GM21786 (cell line): ENCODE measurements around the gene PPA1.
"Not testable (repeated sequence)": the region's sequence is repeated elsewhere in the genome, so short reads cannot be mapped to it uniquely, and the experiment has no call there.

Experiments used
- ATAC-seq: cut with Tn5 transposase; IDR thresholded peaks from one replicate; pipeline ENCODE4 v1.9.1; 2021; ENCODE audit not compliant: unreplicated experiment

PPA1 gene

DNA sequence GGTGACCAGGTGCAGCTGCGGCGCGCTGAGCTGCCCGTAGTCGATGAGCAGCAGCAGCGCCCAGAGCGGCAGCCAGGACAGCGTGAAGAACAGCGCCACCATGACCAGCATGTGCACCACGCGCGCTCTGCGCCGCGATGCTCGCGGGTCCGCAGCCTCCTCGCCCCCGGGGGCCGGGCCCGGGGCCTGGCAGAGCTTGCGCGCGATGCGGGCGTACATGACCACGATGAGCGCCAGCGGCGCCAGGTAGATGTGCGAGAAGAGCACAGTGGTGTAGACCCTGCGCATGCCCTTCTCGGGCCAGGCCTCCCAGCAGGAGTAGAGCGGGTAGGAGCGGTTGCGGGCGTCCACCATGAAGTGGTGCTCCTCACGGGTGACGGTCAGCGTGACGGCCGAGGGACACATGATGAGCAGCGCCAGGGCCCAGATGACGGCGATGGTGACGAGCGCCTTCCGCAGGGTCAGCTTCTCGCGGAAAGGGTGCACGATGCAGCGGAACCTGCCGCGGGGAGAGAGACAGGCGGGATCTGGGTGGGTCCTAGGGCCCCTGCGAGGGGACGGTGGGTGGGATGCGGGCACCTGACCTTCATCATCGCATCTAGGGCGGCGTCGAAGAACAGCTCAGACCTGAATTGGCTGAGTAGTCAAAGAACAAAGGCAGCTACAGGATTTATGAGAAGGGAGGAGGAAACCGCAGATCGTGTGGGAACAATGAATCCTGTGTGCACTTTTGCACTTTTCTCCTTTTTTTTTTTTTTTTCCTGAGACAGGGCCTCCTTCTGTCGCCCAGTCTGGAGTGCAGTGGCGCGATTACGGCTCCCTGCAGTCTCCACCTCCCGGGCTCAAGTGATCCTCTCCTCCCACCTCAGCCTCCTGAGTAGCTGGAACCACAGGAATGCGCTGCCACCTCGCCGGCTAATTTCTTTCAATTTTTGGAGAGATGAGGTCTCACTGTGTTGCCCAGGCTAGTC is 22.4 kb upstream of the PPA1 start:
- ATAC-seq = no peak

DNA sequence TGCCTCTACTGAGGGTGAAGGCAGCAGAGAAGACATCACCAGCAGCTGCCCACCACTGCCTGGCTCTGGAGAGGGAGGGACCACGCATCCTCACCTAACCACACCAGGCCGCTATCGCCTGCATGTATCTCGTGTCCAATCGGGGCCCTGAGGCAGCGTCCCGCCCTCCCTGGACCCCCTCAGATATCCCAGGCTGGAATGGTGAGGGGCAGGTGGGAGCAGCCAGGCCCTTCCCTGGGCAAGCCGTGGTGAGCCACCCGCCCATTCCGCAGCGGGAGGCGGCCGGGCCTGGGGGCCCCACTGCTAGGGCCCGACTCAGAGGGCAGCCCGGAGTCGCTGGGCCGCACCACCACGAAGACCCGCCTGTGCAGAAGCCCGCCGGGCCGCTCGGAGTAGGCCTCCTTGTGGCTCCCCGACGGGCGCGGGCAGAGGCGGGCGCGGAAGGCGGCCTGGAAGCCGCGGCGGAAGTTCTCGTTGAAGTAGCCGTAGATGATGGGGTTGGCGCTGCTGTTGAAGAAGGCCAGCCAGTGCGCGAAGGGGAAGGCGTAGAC is 21.6 kb upstream of the PPA1 start:
- ATAC-seq = no peak

- ATAC-seq = no peak
These were observed 20.9 kb upstream of the PPA1 start for GRCh38 chr10:70253878-70254765.

- no peak for ATAC-seq
These were observed 17.9 kb upstream of the PPA1 start for GRCh38 chr10:70250961-70251680.

- ATAC-seq = no peak
These were observed 14.1 kb upstream of the PPA1 start for GRCh38 chr10:70247360-70247759.

- ATAC-seq = no peak
These were observed 7.9 kb upstream of the PPA1 start for GRCh38 chr10:70241081-70241480.

- not testable (repeated sequence) for ATAC-seq
These were observed 6.8 kb upstream of the PPA1 start for GRCh38 chr10:70239986-70240385.

DNA sequence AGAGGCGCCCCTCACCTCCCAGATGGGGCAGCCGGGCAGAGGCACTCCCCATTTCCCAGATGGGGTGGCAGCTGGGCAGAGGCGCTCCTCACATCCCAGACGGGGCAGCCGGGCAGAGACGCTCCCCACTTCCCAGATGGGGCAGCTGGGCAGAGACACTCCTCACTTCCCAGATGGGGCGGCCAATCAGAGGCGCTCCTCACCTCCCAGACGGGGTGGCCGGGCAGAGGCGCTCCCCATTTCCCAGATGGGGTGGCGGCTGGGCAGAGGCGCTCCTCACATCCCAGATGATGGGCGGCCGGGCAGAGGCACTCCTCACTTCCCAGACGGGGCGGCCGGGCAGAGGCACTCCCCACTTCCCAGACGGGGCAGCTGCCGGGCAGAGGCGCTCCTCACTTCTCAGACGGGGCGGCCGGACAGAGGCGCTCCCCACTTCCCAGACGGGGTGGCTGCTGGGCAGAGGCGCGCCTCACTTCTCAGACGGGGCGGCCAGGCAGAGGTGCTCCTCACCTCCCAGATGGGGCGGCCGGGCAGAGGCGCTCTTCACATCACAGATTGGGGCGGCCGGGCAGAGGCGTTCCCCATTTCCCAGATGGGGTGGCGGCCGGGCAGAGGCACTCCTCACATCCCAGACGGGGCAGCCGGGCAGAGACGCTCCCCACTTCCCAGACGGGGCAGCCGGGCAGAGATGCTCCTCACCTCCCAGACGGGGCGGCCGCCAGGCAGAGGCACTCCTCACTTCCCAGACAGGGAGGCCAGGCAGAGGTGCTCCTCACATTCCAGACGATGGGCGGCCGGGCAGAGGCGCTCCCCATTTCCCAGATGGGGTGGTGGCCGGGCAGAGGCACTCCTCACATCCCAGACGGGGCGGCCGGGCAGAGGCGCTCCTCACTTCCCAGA is 6.1 kb upstream of the PPA1 start:
- ATAC-seq = not testable (repeated sequence)

DNA sequence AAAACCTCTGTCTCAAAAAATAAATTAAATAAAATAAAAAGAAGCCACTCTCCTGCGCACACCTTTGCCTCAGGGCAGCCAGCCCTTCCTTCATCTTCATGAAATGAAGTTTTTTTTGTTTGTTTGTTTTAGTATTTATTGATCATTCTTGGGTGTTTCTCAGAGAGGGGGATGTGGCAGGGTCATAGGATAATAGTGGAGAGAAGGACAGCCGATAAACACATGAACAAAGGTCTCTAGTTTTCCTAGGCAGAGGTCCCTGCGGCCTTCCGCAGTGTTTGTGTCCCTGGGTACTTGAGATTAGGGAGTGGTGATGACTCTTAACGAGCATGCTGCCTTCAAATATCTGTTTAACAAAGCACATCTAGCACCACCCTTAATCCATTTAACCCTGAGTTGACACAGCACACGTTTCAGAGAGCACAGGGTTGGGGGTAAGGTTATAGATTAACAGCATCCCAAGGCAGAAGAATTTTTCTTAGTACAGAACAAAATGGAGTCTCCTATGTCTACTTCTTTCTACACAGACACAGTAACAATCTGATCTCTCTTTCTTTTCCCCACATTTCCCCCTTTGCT is 4.8 kb upstream of the PPA1 start:
- not testable (repeated sequence) for ATAC-seq

GRCh38 chr10:70234668-70235447 is 1.6 kb upstream of the PPA1 start:
- ATAC-seq = no peak

DNA sequence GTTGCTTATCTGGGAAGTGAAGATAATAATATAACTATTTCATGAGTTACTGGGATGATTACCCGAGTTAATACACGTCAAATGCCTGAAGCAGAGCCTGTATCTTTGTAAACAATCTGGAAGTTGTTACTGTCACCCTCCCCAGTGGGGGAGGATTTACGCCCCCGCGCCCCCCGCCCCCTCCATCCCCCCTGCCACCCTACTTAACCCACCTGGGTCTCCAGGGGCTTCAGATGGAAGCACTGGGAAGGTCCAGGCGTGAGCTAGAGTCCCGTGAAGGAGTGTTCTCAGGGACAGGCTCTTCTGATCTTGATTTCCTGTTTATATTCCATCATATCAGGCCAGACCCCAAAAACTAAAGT is 691 bp upstream of the PPA1 start:
- no peak for ATAC-seq

DNA sequence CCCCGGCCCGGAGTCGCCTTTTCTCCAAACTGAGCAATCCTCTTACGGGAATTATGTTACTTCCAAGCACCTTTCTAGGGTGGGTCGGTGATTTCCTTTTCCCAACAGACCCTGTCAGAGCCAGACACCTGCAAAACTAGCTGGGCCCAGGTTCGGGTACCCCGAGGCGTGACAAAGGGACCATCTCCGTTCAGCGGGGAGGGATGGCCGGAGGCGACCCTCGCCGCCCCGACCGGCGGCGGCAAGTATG is 445 bp downstream of the PPA1 start:
- no peak for ATAC-seq

GRCh38 chr10:70232155-70232858 is 922 bp downstream of the PPA1 start:
- no peak for ATAC-seq

GRCh38 chr10:70228491-70228890 is 4.7 kb downstream of the PPA1 start:
- ATAC-seq = no peak

DNA sequence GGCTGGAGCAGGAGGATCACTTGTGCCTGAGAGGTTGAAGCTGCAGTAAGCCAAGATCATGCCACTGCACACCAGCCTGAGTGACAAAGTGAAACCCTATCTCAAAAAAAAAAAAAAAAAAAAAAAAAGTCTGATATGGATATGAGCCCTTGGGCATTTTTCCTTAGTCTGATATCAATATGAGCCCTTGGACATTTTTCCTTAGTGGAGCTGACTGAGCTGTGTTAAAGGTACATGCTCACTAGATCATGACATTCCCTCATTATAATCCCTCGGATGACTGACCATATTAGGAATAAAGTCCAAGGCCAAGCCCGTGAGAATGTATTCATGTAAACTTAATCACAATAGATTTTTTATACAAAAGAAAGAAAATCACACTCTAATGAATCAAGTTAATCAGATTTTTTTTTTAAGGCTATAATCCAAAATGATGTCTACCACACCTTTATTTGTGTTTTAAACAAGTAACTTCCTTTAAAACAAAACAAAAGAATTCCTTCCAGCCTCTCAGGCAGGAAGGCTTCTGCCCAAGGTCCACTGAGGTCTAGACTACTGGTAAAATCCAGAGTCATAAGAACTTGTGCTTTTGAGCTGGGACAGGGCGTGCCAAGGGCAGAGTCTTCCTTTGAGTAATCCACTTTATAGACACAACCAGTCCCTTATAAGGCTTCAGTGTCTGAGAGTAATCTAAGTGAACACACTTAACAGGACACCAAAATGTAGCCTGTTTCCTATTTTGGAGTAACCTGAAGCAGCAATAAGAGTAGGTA is 5.5 kb downstream of the PPA1 start:
- ATAC-seq = no peak

DNA sequence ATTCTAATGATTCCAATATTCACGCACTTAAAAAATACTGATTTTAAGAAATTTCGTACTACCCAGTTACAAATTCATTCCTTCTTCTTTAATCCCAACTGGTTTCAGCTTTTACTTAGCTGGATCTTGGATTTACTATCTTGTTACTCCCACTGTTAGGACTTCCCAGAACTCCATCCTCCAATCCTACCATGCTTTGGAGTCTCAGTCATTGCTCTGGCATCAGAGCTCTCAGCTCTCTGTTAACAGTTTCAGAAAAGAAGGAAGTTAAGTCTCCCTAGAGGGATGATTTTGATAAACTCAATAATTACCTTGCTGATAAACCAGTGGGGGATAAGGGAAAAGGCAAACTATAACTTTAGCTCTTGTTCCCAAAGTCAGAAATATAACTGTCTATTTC is 9.5 kb downstream of the PPA1 start:
- ATAC-seq = no peak

GRCh38 chr10:70222811-70223447 is 10.3 kb downstream of the PPA1 start:
- ATAC-seq = not testable (repeated sequence)
